GM12878 (cell line): ENCODE results near the gene IL12B.

ENCODE experiments used
- PAX8 ChIP-seq: fragments of 450-650 bp; IDR thresholded peaks from 2 replicates; pipeline ENCODE4 v1.6.1; 2017; ENCODE audit warnings: mild to moderate bottlenecking, moderate library complexity
- POLR2A ChIP-seq: IDR thresholded peaks from 2 replicates; pipeline ENCODE4 v1.6.1; 2011; ENCODE audit warnings: low read depth, mild to moderate bottlenecking, low read length
- TF ChIP-seq, protein P1 (sequence below), 3 experiments: IDR thresholded peaks in 2 of 3; conservative IDR thresholded peaks in 1 of 3; 2 replicates each; pipeline ENCODE4 v1.5.1; 2011; ENCODE audit warnings: low read depth in 3 of 3, low read length in 3 of 3, mild to moderate bottlenecking in 3 of 3, control low read depth in 2 of 3, moderate library complexity in 2 of 3, inconsistent platforms in 1 of 3, mixed read lengths in 1 of 3; ENCODE audit not compliant: control insufficient read depth in 2 of 3, insufficient read depth in 1 of 3; ENCODE audit errors: extremely low read depth in 1 of 3
- TF ChIP-seq, protein P2 (sequence below): fragments of 450-650 bp; IDR thresholded peaks from 2 replicates; pipeline ENCODE4 v1.6.1; 2017; ENCODE audit warnings: antibody characterized with exemption, mild to moderate bottlenecking, moderate library complexity

DNA sequence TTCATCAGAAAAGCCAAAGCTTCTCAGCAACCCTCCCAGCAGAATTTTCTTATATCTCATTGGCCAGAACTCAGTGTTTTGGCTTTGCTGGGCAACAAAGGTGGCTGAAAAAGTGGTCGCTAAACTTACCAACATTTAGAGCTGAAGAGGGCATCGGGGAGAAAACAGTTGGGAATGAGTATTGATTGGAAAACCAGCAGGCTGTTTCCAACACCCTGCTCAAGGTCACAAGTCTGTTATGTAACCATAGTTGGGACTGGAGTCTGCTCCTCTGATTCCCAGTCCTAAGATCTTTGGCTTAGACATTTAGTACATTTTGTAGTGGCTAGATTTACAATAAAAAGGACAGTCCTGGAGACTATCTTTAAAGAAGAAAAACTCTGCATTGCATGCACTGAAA, 17.1 kb downstream of the IL12B start:
- TF ChIP-seq, protein P1, sequence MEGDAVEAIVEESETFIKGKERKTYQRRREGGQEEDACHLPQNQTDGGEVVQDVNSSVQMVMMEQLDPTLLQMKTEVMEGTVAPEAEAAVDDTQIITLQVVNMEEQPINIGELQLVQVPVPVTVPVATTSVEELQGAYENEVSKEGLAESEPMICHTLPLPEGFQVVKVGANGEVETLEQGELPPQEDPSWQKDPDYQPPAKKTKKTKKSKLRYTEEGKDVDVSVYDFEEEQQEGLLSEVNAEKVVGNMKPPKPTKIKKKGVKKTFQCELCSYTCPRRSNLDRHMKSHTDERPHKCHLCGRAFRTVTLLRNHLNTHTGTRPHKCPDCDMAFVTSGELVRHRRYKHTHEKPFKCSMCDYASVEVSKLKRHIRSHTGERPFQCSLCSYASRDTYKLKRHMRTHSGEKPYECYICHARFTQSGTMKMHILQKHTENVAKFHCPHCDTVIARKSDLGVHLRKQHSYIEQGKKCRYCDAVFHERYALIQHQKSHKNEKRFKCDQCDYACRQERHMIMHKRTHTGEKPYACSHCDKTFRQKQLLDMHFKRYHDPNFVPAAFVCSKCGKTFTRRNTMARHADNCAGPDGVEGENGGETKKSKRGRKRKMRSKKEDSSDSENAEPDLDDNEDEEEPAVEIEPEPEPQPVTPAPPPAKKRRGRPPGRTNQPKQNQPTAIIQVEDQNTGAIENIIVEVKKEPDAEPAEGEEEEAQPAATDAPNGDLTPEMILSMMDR (IDR thresholded peaks at IDR 0.05 in 2 of 3, conservative IDR thresholded peaks at IDR 0.05 in 1 of 3; ENCODE audit: control insufficient read depth in 2 of 3, extremely low read depth in 1 of 3, insufficient read depth in 1 of 3, low read depth in 3 of 3, low read length in 3 of 3) = no peak
- TF ChIP-seq, protein P2, sequence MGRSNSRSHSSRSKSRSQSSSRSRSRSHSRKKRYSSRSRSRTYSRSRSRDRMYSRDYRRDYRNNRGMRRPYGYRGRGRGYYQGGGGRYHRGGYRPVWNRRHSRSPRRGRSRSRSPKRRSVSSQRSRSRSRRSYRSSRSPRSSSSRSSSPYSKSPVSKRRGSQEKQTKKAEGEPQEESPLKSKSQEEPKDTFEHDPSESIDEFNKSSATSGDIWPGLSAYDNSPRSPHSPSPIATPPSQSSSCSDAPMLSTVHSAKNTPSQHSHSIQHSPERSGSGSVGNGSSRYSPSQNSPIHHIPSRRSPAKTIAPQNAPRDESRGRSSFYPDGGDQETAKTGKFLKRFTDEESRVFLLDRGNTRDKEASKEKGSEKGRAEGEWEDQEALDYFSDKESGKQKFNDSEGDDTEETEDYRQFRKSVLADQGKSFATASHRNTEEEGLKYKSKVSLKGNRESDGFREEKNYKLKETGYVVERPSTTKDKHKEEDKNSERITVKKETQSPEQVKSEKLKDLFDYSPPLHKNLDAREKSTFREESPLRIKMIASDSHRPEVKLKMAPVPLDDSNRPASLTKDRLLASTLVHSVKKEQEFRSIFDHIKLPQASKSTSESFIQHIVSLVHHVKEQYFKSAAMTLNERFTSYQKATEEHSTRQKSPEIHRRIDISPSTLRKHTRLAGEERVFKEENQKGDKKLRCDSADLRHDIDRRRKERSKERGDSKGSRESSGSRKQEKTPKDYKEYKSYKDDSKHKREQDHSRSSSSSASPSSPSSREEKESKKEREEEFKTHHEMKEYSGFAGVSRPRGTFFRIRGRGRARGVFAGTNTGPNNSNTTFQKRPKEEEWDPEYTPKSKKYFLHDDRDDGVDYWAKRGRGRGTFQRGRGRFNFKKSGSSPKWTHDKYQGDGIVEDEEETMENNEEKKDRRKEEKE = no peak
- TF ChIP-seq PAX8 (no peak), POLR2A (no peak)
